GM06990 (cell line): ENCODE data around the gene LRRC61.

Experiments
- DNase-seq: peaks from one replicate; pipeline ENCODE4 v3.0.0-alpha.2; 2011; ENCODE audit not compliant: insufficient read length; ENCODE audit errors: extremely low read depth
- H3K27me3 ChIP-seq: replicated peaks from 2 replicates; pipeline ENCODE4 v1.6.0; 2011; ENCODE audit warnings: low read length; ENCODE audit not compliant: control insufficient read depth, insufficient read depth
- H3K36me3 ChIP-seq: 2 replicates; pipeline ENCODE4 v1.5.1; 2011; ENCODE audit warnings: low read length; ENCODE audit not compliant: control insufficient read depth, insufficient read depth
- H3K4me3 ChIP-seq: replicated peaks from 2 replicates; pipeline ENCODE4 v1.5.1; 2011; ENCODE audit warnings: low read depth, mild to moderate bottlenecking, control low read depth, low read length
- TF ChIP-seq, protein P1 (sequence below): IDR thresholded peaks from 2 replicates; pipeline ENCODE4 v1.5.1; 2011; ENCODE audit warnings: low read length, control low read depth, mild to moderate bottlenecking, inconsistent platforms; ENCODE audit not compliant: insufficient read depth, poor library complexity, severe bottlenecking

Gene LRRC61

DNA sequence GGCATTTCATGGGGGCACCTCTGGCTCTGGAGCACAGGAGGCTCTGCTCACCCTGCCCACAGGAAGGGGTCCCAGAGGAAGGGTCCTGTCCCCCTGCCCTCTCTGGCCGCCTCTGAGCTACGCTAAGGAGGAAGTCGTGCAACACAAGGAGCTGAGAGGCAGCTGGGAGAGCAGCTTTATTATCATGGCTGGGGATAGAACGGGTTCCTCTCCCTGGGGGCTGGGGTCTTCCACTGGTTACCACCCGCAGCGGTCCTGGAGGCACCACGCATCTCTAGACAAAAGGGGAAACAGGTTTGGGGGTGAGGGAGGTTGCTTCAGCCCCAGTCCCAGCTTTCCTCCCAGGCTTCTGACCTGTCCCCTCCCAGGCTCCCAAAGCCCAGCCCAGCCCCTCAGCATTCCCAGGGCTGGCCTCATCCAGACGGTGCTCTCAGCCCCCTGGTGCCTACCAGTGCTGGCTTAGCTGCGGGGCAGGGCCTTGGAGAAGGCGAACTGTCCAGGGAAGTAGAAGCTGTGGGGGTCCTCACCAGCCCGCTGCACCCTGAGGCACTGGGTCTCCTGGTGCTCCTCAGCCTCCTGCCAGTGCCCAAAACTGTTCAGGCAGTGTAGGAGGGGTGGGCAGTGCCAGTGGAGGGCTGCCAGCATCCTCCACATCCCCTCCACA lies 15.1 kb downstream of the LRRC61 start:
- TF ChIP-seq, protein P1, sequence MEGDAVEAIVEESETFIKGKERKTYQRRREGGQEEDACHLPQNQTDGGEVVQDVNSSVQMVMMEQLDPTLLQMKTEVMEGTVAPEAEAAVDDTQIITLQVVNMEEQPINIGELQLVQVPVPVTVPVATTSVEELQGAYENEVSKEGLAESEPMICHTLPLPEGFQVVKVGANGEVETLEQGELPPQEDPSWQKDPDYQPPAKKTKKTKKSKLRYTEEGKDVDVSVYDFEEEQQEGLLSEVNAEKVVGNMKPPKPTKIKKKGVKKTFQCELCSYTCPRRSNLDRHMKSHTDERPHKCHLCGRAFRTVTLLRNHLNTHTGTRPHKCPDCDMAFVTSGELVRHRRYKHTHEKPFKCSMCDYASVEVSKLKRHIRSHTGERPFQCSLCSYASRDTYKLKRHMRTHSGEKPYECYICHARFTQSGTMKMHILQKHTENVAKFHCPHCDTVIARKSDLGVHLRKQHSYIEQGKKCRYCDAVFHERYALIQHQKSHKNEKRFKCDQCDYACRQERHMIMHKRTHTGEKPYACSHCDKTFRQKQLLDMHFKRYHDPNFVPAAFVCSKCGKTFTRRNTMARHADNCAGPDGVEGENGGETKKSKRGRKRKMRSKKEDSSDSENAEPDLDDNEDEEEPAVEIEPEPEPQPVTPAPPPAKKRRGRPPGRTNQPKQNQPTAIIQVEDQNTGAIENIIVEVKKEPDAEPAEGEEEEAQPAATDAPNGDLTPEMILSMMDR = no peak
- DNase-seq = no peak

DNA sequence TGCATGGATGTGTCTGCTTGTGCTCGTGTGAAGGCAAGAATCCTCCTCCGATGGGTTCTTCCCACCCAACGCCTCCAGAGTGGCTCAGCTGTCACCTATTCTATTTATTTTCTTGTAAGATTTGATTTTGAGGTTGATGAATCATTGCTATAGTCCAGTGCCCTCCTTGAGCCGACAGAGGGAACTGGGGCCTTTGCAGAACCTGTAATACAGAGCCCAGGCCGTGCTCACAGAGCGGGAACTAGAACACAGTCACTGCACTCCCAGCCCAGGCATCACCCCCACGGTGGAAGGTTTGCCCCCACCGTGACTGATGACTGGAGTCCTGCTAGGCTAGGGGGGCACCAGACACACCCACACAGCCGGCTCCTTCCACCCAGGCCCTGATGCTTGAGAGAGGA lies 16.3 kb downstream of the LRRC61 start:
- DNase-seq = no peak
- no peak overlapping the region for H3K4me3 ChIP-seq
- peaks cover 8% of the 10 kb centered on the region for H3K36me3 ChIP-seq
- no peaks in the 10 kb centered on the region for H3K27me3 ChIP-seq
- TF ChIP-seq, protein P1 = no peak

More for the DNA sequence above, 15.1 kb downstream of the LRRC61 start:
- Histone ChIP-seq H3K4me3 (no peak overlapping the region), H3K27me3 (no peaks in the 10 kb centered on the region), H3K36me3 (peaks cover 8% of the 10 kb centered on the region)

DNA sequence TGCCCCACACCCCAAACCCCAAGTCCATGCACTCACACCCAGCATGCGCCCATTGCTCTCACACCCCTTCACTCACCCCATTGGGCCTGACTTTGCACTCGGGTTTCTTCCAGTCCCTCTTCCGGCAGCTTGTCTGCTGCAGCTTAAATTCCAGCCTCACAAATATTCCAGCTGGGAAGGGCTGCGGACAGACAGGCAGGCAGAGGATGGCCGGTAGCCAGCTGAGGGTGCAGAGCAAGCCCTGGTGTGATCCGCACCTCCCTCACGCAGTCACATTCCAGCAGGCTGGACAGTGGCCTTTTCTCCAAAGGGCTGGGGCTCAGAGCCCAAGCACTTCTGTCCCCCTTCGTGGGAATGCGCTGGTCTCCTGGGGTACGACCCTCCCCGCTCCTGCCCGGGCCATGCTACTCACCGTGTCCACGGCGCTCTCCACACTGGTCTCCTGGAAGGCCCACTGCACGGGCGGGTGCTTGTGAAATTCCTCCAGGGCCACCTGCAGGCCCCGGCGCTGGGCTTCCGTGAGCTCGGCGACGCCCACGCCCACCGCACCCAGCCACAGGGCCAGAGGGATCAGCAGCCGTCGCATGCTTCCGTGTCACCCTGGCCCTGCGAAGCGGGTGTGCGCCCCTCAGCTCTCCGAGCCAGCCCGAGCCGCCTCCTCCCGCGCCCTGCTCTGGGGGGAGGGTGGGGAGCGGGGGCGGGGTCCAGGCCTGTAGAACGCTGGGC lies 17.0 kb downstream of the LRRC61 start:
- H3K4me3 ChIP-seq = no peak overlapping the region
- DNase-seq = no peak
- TF ChIP-seq, protein P1 = no peak
- no peaks in the 10 kb centered on the region for H3K27me3 ChIP-seq
- peaks cover 8% of the 10 kb centered on the region for H3K36me3 ChIP-seq

DNA sequence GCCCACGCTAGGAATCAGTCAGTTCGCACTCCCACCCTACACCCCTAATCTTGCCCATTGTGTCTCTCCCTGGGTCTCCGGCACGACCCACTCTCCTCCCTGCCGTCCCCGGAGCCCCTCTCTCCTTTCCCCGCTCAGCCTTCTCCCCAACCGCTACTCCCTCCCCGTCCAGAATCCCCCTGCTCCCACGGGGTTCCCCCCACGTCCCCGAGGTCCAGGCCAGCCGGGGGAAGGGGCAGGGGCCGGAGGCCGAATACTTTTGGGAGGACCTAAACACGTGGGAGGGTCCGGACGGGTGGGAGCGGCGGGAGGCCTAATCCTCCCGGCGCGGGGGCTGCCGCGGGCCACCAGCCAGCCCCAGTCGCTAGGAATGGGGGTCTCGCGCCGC lies 17.7 kb downstream of the LRRC61 start:
- no peak for DNase-seq
- H3K4me3 ChIP-seq = no peak overlapping the region
- TF ChIP-seq, protein P1 = no peak

DNA sequence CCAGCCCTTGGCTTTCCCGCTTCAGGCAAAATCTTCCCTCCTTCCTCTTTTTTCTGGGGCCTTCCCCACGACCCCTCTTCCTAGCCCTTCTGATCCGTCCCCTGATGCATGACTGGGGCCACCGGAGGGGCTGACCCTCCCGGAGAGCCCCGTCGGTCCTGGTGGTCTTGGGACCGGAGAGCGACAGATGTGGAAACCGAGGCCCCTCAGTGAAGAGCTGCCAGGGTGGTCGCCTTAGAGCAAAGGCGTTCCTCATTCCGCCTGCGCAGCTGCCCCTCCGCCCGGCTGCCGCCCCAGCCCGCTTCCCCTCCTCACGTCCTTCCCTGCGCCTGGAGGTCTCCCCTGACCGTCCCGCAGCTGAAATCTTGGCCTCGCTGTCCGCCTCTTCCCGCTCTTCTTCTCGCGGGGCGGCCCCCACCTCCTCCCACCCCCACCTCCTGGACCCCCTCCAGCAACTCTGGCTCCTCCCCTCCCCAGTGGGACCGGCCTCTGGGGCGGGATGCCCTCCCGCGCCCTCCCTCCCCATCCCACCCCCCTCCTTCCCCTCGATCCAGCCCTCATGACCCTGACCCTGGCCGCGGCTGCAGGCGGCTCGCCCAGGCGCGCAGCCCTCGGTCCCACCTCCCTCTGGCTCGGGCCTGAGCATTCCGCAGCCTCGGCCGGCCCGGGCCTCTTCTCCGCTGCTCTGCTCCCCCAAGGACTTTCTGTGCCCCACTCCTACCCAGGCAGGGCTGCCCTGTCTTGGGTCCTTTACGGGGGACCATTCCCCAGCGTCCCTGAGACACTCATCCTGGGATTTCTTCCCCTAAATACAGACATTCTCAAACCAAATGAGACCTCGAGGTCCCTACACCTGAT lies 18.3 kb downstream of the LRRC61 start, which contains the start of gene RARRES2:
Gene RARRES2 (minus strand): TSS at position 367 of the 858 bp plus-strand sequence. CDS start 1,020 bp downstream, outside the sequence.
- TF ChIP-seq, protein P1 = no peak
- H3K27me3 ChIP-seq = no peaks in the 10 kb centered on the region; the same call in 1 of the 2 replicates
- peaks cover 8% of the 10 kb centered on the region for H3K36me3 ChIP-seq
- no peak within 1 kb of the TSS for H3K4me3 ChIP-seq
- DNase-seq = no peak

More for the DNA sequence above, 17.7 kb downstream of the LRRC61 start:
- no peaks in the 10 kb centered on the region; the same call in 1 of the 2 replicates for H3K27me3 ChIP-seq
- peaks cover 8% of the 10 kb centered on the region for H3K36me3 ChIP-seq
